Eye (tissue), 1 donor: Measurements from ENCODE around the gene BDH1.
"Not testable (repeated sequence)": the region's sequence is repeated elsewhere in the genome, so short reads cannot be mapped to it uniquely, and the experiment has no call there.

Source experiments
- DNase-seq: peaks from one replicate; pipeline ENCODE4 v3.0.0-alpha.2; 2015

BDH1 gene

DNA sequence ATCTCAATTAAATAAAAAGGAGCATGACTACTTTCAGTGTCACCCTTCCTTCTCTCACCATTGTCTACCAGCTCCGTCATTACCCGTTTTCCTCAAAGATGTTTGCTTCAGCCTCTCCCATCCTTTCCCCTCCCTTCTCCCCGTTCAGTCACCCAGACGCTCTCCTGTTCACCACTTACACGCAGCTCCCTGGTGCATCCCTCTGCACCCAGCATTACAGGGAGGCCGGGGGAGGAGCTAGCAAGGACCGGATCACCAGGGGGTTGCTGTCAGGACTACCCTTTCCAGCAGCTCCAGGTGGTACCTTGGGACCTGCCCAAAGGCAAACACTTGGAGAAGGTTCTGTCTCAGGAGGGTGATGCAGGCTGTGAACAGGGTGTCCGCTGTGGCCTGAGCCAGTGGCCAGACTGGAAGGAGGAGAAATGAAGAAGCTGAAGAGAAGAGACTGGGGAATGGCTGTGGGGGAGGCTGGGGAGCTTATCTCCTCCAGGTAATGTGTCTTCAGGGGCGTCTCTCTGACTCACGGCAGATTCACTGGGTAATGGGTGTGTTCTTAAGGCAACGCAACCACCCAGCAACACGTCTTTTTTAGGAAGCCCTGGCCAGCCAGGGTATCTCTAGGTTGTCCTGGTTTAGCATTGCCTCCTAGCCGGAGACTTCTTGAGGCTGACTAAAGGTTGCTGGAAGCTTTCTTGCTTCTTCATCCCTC lies 21.8 kb upstream of the BDH1 start:
- DNase-seq, result no peak

- no peak for DNase-seq
Observed at GRCh38 chr3:197576838-197577237, 21.1 kb upstream of the BDH1 start.

GRCh38 chr3:197575362-197575761 lies 19.6 kb upstream of the BDH1 start:
- no peak for DNase-seq

DNA sequence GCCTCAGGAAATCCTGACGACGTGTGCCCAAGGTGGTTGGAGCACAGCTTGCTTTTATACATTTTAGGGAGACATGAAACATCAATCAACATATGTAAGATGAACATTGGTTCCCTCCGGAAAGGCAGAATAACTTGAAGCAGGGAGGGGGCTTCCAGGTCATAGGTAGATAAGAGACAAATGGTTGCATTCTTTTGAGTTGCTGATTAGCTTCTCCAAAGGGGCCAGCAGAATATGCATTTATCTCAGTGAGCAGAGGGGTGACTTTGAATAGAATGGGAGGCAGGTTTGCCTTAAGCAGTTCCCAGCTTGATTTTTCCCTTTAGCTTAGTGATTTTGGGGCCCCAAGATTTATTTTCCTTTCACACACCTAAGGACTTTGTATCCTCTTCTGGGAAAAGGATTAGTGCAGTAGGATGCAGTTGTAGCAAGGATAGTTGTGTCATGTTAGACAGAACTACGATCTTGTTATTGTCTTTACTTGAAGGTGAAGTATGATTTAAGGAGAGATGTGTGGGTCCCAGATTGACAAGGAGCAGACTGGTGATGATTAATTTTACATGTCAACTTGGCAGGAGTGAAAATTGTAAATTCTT lies 18.7 kb upstream of the BDH1 start:
- not testable (repeated sequence) for DNase-seq

- no peak for DNase-seq
Observed at GRCh38 chr3:197573048-197573767, 17.4 kb upstream of the BDH1 start.

GRCh38 chr3:197571880-197572172 lies 16.1 kb upstream of the BDH1 start:
- not testable (repeated sequence) for DNase-seq

DNA sequence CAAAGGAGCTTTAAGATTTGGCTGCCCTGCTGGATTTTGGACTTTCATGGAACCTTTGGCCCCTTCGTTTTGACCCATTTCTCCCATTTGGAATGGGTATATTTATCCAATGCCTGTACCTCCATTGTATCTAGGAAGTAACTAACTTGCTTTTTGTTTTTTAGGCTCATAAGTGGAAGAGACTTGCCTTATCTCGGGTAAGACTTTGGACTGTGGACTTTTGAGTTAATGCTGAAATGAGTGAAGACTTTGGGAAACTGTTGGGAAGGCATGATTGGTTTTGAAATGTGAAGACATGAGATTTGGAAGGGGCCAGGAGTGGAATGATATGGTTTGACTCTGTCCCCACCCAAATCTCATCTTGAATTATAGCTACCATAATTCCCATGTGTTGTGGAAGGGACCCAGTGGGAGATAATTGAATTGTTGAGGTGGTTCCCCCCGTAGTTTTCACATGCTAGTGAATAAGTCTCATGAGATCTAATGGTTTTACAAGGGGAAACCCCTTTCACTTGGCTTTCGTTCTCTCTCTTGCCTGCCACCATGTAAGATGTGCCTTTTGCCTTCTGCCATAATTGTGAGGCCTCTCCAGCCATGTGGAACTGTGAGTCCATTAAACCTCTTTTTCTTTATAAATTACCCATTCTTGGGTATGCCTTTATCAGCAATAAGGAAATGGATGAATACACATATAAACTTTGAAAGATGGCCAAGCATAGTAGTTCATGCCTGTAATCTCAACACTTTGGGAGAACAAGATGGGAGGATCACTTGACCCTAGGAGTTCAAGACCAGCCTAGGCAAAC lies 15.5 kb upstream of the BDH1 start:
- DNase-seq, result not testable (repeated sequence)

GRCh38 chr3:197569433-197569832 lies 13.7 kb upstream of the BDH1 start:
- DNase-seq, result not testable (repeated sequence)

- DNase-seq, result no peak
Observed at GRCh38 chr3:197567904-197568681, 12.3 kb upstream of the BDH1 start.

DNA sequence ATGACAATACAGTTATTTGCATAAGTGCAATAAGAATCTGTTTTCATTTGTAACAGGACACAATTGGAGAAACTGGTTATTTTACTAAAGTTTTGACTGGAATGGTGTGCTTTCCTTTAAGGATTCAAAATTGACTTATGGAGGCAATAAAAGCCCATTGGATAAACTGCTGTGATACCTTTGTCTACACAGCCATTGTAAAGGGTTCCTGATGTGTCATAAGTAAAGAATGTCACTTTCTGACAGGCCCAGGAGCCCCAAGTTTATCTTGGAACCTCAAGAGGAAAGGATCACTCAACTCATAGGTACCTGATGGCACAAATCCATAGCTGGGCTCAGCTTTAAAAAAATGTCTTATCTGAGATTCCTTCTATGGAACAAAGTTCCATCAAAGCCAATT lies 10.4 kb upstream of the BDH1 start:
- DNase-seq, result not testable (repeated sequence)

- DNase-seq, result peak; percentile 19
Observed at GRCh38 chr3:197564097-197564843, 8.5 kb upstream of the BDH1 start.

- no peak for DNase-seq
Observed at GRCh38 chr3:197562398-197563251, 6.9 kb upstream of the BDH1 start.

GRCh38 chr3:197561926-197562325 lies 6.2 kb upstream of the BDH1 start:
- no peak for DNase-seq

GRCh38 chr3:197559651-197560050 lies 3.9 kb upstream of the BDH1 start:
- no peak for DNase-seq

- DNase-seq, result peak; percentile 98
Observed at GRCh38 chr3:197554562-197555280, 1.0 kb downstream of the BDH1 start.

GRCh38 chr3:197554196-197554561 lies 1.6 kb downstream of the BDH1 start:
- DNase-seq, result no peak

DNA sequence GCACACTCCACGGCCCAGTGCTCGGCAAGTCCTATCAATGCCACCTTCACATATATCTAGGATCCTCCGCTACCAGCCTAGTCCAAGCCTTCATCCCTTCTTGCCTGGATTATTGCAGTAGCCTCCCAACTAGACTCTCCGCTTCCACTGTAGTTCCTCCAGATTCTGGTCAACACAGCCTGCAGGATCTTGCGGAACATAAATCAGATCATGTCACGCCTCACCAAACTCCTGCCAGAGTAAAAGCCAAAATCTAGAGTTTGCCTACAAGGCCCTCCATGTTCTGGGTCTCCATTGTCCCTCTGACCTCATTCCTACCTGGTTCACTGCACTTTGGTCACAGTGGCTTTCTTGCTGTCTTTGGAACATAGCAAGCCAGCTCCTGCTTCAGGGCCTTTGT lies 3.6 kb downstream of the BDH1 start:
- DNase-seq, result no peak

GRCh38 chr3:197550489-197550888 lies 5.3 kb downstream of the BDH1 start:
- peak; percentile 32 for DNase-seq

DNA sequence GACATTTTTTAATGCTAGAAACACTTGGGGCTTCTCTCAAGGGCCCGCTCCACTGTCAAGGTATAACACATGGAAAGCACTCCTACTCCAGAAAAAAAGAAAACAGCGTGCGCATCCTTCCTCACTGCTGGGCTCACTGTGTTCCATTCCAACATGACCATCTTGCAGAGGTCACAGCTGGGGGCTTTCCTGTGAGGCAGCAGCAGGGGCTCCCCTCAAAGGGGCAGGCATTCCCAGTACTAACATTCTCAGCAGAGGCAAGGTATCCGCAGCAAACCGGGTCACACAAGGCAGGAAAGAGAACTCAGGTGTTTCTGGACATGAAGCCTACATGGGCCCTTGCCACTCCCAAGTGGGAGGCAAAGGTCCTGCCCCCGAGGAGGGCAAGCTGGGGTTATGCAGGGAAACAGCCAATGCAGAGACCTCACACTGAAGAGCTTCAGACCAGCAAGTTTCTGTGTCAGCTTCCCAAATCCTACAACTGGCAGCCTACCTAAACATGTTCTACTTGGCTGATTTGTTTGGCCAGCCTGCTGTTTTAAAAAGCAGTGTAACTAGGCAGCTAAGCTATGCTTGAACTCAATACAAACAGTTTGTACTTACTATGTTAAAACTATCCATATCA lies 6.4 kb downstream of the BDH1 start:
- DNase-seq, result peak; percentile 33
